Uterus (tissue), 4 donors: ENCODE results near the gene R3HDM2. TPM values are rescaled to one million over a fixed set of nuclear protein-coding genes. Genes with fewer than 3 reads are reported as not detected.

ENCODE experiments used
- DNase-seq, 2 donors: peaks; one replicate each; pipeline ENCODE4 v3.0.0-alpha.2; 2019 to 2020
- H3K27ac ChIP-seq, 2 donors: fragments of 200-600 bp; sonication (generic); 1 replicate in 1 of 2; 2 replicates in 1 of 2; pipeline ENCODE4 v1.5.1; 2016 to 2018
- H3K27me3 ChIP-seq, 2 donors: fragments of 200-600 bp; sonication (generic); one replicate each; pipeline ENCODE4 v1.5.1; 2018 to 2019; ENCODE audit warnings: control low read depth in 1 of 2
- H3K36me3 ChIP-seq, 2 donors: fragments of 200-600 bp; sonication (generic); one replicate each; pipeline ENCODE4 v1.5.1; 2019; ENCODE audit warnings: control low read depth in 1 of 2
- H3K4me1 ChIP-seq, 2 donors: fragments of 200-600 bp; sonication (generic); one replicate each; pipeline ENCODE4 v1.5.1; 2018 to 2019; ENCODE audit warnings: control low read depth in 1 of 2
- H3K4me3 ChIP-seq, 2 donors: fragments of 200-600 bp; sonication (generic); 1 replicate in 1 of 2; 2 replicates in 1 of 2; pipeline ENCODE4 v1.5.1; 2018 to 2019; ENCODE audit warnings: mild to moderate bottlenecking in 1 of 2
- H3K9me3 ChIP-seq, 2 donors: fragments of 200-600 bp; sonication (generic); one replicate each; pipeline ENCODE4 v1.5.1; 2019; ENCODE audit warnings: control low read depth in 1 of 2
- CTCF ChIP-seq, 4 experiments: fragments of 200-600 bp in 2 of 4; fragments of 450-650 bp in 2 of 4; sonication (generic) in 2 of 4; IDR thresholded peaks; one replicate each; pipeline ENCODE4 v1.5.1; 2016 to 2019; ENCODE audit warnings: antibody characterized with exemption in 4 of 4, mild to moderate bottlenecking in 2 of 4, moderate library complexity in 1 of 4
- POLR2A ChIP-seq, 2 donors: fragments of 450-650 bp; IDR thresholded peaks; one replicate each; pipeline ENCODE4 v1.6.1; 2016; ENCODE audit warnings: antibody characterized with exemption in 2 of 2, mild to moderate bottlenecking in 1 of 2, moderate library complexity in 1 of 2
- intact Hi-C: fragments of 100-400 bp; cut with DNase I; formaldehyde crosslinking; loops from one replicate; pipeline ENCODE4 v1.15.1; 2023; ENCODE audit warnings: low total_unique reads
- total RNA-seq, 4 donors: library from RNA; depleted of rRNA in 3 of 4; stranded (reverse); fragments of >200 nt in 3 of 4; gene quantifications; one replicate each; pipeline versions ENCODE4 v1.1.0 to v1.2.4, GENCODE V29; 2014 to 2023
- donor health status: DM: yes; HTN: yes; CAD: no.

Gene R3HDM2
- total RNA-seq, 4 donors from 2014 or later, result 9.4 to 89.0 (median 34.2) TPM

DNA sequence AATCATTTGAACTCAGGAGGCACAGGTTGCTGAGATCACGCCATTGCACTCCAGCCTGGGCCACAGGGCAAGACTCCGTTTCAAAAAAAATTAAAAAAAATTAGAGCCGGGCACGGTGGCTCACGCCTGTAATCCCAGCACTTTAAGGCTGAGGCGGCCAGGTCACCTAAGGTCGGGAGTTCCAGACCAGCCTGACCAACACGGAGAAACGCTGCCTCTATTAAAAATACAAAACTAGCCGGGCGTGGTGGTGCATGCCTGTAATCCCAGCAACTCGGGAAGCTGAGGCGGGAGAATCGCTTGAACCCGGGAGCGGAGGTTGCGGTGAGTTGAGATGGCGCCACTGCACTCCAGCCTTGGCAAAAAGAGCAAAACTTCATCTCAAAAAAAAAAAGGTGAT, 35.7 kb downstream of the R3HDM2 start:
- intact Hi-C loops, result no loop called here
- H3K36me3 ChIP-seq, result no peaks in the 10 kb centered on the region
- DNase-seq, result no peak
- H3K27me3 ChIP-seq, result no peaks in the 10 kb centered on the region
- TF ChIP-seq CTCF (IDR thresholded peaks at IDR 0.05) (no peak), POLR2A (IDR thresholded peaks at IDR 0.05) (no peak)
- H3K4me1 ChIP-seq, result no peaks in the 10 kb centered on the region
- H3K27ac ChIP-seq, result no peak overlapping the region
- H3K9me3 ChIP-seq, result no peaks in the 10 kb centered on the region
- no peak overlapping the region for H3K4me3 ChIP-seq

DNA sequence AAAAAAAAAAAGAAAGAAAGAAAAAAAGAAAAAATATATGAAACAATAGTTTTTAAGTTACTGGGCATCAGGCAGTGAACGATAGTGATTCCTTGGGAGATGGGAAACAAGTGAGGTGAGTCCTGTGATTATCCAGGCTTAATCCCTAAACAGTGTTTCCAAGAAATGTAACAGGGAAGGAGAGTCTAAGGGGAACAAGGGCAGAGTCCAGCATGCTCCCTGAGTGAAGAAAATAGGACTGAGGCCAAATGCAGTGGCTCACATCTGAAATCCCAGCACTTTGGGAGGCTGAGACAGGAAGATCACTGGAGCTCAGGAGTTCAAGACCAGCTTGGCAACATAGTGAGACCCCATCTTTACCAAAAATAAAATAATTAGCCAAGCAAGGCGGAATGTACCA, 40.7 kb downstream of the R3HDM2 start:
- H3K27ac ChIP-seq, result no peak overlapping the region
- no peaks in the 10 kb centered on the region for H3K36me3 ChIP-seq
- H3K4me1 ChIP-seq, result no peaks in the 10 kb centered on the region
- intact Hi-C loops, result no loop called here
- no peaks in the 10 kb centered on the region for H3K27me3 ChIP-seq
- H3K9me3 ChIP-seq, result no peaks in the 10 kb centered on the region
- H3K4me3 ChIP-seq, result no peak overlapping the region
- no peak for TF ChIP-seq CTCF (IDR thresholded peaks at IDR 0.05)
- TF ChIP-seq POLR2A (IDR thresholded peaks at IDR 0.05), result no peak
- DNase-seq, result no peak

DNA sequence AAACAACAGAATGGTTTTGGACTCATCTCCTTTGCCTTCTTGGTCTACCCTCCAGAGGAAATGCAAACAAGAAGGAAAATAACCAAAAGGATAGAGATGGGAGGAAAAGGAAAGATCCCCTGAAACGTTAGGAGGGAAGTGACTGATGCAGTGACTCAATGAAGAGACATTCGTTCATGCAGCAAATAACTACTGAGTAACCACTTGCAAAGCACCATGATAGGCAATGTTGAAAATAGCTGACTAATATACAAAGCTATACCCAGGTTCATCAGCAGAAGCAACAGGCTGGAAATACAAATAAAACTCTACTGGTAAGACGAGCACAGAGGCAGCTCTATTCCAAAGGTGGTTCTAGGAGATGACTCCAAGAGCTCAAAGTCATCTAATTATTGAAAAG, 41.8 kb downstream of the R3HDM2 start:
- no peaks in the 10 kb centered on the region for H3K36me3 ChIP-seq
- H3K4me3 ChIP-seq, result no peak overlapping the region
- intact Hi-C loops, result no loop called here
- no peaks in the 10 kb centered on the region for H3K9me3 ChIP-seq
- no peak for DNase-seq
- H3K4me1 ChIP-seq, result no peaks in the 10 kb centered on the region
- no peak for TF ChIP-seq POLR2A (IDR thresholded peaks at IDR 0.05)
- no peak for TF ChIP-seq CTCF (IDR thresholded peaks at IDR 0.05)
- no peaks in the 10 kb centered on the region for H3K27me3 ChIP-seq
- H3K27ac ChIP-seq, result no peak overlapping the region

GRCh38 chr12:57388425-57388824, 42.4 kb downstream of the R3HDM2 start:
- no peak for DNase-seq
- H3K27ac ChIP-seq, result no peak overlapping the region
- intact Hi-C loops, result no loop called here
- no peaks in the 10 kb centered on the region for H3K4me1 ChIP-seq
- no peak overlapping the region for H3K4me3 ChIP-seq
- H3K36me3 ChIP-seq, result no peaks in the 10 kb centered on the region
- no peak for TF ChIP-seq POLR2A (IDR thresholded peaks at IDR 0.05)
- no peak for TF ChIP-seq CTCF (IDR thresholded peaks at IDR 0.05)
- no peaks in the 10 kb centered on the region for H3K27me3 ChIP-seq
- no peaks in the 10 kb centered on the region for H3K9me3 ChIP-seq

DNA sequence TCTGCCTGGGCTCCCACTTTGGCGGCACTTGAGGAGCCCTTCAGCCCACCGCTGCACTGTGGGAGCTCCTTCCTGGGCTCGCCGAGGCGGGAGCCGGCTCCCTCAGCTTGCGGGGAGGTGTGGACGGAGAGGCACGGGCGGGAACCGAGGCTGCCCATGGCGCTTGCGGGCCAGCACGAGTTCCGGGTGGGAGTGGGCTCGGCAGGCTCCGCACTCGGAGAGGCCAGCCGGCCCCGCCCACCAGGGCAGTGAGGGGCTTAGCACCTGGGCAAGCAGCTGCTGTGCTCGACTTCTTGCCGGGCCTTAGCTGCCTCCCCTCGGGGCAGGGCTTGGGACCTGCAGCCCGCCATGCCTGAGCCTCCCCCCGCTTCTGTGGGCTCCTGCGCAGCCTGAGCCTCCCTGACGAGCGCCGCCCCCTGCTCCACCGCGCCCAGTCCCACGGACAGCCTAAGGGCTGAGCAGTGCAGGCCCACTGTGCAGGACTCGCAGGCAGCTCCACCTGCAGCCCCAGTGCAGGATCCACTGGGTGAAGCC, 44.6 kb downstream of the R3HDM2 start:
- no peak overlapping the region for H3K4me3 ChIP-seq
- H3K4me1 ChIP-seq, result no peaks in the 10 kb centered on the region
- no peak overlapping the region for H3K27ac ChIP-seq
- no peak for DNase-seq
- no peaks in the 10 kb centered on the region for H3K27me3 ChIP-seq
- no peaks in the 10 kb centered on the region for H3K9me3 ChIP-seq
- no peak for TF ChIP-seq POLR2A (IDR thresholded peaks at IDR 0.05)
- intact Hi-C loops, result no loop called here
- H3K36me3 ChIP-seq, result no peaks in the 10 kb centered on the region

DNA sequence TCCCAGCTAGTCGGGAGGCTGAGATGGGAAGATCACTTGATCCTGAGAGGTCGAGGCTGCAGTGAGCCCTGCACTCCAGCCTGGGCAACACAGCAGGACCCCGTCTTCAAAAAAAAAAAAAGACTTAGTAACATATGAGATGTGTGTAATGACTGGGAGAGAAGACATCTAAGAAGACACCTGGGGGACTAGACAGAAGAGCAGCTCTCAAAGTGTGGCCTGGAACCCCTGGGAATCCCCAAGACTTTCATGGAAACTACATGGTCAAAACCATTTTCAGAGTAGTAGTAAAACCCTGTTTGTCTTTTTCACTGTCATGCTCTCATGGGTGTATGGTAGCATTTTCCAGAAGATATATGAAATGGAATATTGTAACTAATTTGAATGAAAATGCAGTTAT, 45.3 kb downstream of the R3HDM2 start:
- no peaks in the 10 kb centered on the region for H3K4me1 ChIP-seq
- H3K27ac ChIP-seq, result no peak overlapping the region
- no peak for TF ChIP-seq CTCF (IDR thresholded peaks at IDR 0.05)
- TF ChIP-seq POLR2A (IDR thresholded peaks at IDR 0.05), result no peak
- DNase-seq, result no peak
- no peaks in the 10 kb centered on the region for H3K9me3 ChIP-seq
- no peaks in the 10 kb centered on the region for H3K27me3 ChIP-seq
- intact Hi-C loops, result no loop called here
- H3K4me3 ChIP-seq, result no peak overlapping the region
- H3K36me3 ChIP-seq, result no peaks in the 10 kb centered on the region
